ENCODE results near the gene IFITM5.
A peak's percentile ranks its signal among the peaks of the same experiment; 100 is the strongest.
"Not testable (repeated sequence)": the region's sequence is repeated elsewhere in the genome, so short reads cannot be mapped to it uniquely, and the experiment has no call there.

Gene IFITM5

DNA sequence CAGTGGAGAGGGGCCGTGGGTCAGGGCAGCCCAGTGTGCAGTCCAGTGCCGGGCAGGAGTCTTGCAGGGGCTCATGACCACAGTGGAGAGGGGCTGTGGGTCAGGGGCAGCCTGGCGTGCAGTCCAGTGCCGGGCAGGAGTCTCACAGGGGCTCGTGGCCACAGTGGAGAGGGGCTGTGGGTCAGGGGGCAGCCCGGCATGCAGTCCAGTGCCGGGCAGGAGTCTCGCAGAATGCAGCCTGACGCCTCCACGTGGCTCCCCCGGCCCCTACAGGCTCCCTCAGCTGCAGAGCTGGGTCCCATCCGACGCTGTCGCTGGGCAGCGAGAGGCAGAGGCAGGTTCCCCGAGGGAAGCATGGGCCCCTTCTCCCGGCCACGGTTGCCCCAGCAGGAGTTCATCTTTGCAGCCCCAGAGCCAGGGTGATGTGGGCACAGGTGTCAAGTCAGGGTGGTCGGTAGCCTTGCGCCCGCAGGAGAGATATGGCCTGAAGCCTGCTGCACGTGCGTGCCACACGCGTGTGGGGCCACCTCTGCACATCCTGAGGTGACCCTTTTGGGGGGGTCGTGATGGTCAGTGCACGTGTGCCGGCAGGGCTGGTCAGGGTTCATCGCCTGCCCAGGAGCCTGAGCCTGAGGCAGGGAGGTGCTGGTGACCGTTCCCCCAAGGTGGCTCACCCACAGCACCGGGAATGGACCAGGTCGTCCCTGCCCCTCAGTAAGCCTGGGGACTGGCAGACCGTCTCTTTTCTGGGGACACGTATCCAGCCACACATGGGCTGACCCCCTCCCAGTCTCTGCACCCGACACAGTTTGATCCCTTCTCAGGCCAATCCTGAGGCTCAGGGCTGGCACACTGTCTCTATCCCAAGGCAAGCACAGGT is 2.9 kb downstream of the IFITM5 start:
- DNase-seq: no peak

DNA sequence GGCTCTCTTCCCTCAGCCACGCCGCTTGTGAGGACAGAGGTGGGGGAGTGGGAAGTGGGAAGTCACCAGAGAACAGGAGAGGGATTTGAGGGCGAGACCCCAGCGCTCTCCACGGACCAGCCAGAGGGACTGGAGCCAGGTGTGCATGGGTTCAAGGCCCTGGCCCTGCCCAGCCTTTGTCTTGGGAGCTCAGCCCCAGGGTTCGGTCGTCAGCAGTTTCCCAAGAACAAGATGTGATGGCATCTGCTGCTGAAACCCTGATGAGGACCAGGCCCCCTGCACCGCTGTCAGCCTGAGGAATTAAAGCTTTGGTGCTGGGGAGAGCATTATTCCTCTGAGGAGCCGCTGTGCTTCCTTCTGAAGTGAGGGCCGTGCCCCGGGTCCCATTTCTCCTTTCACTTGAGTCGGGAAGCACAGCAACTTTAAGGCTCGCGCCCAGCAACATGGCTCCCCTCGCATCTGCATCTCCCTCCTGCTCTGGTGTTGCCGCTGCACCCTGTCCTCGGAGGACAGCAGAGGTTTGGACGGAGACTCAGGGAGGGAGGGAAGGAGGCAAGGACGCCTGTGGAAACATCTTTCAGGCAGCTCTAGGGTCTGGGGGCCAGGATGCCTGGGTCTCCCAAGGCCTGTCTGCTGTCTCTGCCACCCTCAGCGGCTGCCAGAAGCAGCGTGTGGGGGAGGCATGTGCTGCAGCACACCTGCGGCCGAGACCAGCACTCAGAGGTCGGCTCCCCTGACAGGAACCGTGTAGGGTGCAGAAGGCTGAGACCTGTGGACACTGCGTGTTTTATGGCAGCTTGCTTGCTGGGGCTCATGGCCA is 3.8 kb downstream of the IFITM5 start:
- DNase-seq: no peak

- no peak for DNase-seq
These were observed 4.5 kb downstream of the IFITM5 start for GRCh38 chr11:294780-295179.

- no peak for DNase-seq
These were observed 5.3 kb downstream of the IFITM5 start for GRCh38 chr11:293852-294661.

- no peak for DNase-seq
These were observed 6.0 kb downstream of the IFITM5 start for GRCh38 chr11:293271-293851.

DNA sequence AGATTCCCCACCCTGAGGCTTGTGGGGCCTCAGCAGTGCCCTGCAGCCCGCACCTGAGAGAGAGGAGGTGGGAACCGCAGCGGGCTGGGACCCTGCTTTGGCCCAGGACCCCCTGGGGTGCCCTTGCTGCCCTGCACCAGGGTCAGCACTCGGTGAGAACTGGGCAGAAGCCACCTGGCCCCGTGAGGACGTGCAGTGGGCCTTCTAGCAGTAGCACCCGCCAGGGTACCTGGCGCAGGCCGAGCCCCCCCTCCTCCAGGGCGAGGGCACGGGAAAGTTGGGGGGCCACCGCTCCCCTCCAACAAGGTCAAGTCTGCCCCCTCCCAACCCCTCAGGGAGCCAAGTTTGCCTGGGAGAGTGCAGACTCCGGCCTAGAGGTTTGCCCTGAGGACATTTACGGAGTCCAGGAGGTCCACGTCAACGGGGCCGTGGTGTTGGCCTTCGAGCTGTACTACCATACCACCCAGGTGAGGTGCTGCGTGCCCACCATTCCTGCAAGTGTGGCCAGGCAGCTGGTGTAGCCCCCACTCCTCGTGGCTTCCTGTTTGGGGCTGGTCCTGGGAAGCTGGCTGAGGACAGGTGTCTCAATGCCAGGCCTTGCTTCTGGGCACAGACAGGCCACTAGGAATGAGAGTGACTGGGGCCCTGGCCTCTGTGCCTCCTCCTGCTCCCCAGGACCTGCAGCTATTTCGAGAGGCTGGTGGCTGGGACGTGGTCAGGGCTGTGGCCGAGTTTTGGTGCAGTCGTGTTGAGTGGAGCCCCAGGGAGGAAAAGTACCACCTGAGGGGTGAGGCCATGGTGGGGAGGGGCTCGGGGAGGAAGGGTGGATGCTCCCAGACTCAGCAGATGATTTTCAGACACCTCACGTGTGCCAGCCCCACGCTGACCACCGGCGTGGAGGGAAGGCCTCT is 6.9 kb downstream of the IFITM5 start:
- DNase-seq: no peak

DNA sequence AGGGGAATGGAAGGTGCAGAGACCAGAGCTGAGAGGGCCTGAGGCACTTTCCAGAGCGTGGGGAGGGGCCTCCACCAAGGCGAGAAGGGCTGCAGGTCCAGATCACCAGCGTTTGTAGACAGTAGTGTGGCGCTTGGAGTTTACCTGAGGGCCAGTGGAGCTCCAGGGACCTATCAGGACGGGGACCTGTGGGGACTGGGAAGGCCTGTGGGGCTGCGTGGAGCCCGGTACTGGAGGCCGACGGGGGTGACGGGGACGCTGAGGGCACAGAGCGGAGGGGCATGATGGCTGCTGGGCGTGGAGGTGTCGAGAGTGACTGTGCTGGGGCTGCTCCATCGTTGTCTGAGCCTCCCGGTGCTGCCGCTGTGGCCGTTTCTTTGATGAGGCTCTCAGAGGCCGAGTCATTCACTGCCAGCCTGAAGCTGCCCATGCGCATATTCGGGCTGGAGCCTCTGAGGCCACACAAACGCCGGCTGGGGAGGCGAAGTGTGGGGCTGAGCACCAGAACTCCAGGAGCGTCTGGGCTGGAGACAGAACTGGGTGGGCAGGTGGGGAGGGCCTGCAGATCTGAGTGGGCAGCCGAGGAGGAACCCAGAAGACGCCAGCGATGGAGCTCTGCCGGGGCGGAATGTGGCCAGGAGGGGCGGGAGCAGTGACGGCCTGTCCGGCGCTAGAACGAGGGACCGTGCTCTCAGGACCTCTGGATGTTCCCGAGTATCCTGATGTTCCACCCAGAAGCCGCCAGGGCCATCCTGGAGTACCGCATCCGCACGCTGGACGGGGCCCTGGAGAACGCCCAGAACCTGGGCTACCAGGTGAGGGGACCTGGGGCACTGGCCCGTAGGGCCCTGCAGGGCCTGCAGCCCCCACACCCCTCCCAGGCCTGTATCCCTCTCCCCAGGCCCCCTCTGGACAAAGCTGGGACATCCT is 7.8 kb downstream of the IFITM5 start:
- DNase-seq: no peak

DNA sequence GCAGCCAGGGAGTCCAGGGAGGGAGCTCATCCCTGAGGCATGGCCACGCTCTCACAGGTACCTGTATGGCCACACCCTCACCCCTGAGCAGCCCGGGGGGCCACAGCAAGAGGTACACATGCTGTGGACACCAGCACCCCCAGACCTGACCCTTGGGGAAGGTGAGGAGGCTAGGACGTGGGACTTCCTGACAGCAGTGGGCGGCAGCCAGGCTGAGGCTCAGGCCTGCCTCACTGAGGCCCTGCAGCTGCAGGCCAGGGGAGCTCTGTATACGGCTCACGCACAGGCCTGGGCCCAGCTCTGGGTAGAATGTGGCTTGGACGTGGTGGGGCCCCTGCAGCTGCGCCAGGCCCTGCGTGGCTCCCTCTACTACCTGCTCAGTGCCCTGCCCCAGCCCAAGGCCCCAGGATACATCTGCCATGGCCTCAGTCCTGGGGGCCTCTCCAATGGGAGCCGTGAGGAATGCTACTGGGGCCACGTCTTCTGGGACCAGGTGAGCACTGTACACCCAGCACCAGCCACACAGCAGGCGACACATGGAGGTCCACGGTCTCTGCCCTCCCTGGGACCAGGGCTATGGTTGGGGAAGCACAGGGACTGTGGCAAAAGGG is 8.6 kb downstream of the IFITM5 start:
- DNase-seq: no peak

- DNase-seq: no peak
These were observed 9.4 kb downstream of the IFITM5 start for GRCh38 chr11:289712-290620.

DNA sequence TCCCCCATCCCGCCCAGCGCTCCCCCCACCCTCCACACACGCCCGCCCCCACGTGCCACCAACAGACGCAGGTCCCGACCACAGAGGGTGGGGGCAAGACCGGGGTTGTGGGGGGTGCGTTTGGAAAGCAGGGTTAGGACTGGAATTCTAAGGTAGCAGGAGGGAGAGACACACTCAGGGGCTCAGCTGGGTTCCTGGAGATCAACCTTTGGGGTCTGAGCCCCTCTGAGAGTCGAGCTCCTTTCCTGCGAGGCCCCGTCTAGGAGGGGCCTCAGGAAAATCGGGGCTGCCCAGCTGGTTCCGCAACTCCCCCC is 10.0 kb downstream of the IFITM5 start:
- DNase-seq: no peak

DNA sequence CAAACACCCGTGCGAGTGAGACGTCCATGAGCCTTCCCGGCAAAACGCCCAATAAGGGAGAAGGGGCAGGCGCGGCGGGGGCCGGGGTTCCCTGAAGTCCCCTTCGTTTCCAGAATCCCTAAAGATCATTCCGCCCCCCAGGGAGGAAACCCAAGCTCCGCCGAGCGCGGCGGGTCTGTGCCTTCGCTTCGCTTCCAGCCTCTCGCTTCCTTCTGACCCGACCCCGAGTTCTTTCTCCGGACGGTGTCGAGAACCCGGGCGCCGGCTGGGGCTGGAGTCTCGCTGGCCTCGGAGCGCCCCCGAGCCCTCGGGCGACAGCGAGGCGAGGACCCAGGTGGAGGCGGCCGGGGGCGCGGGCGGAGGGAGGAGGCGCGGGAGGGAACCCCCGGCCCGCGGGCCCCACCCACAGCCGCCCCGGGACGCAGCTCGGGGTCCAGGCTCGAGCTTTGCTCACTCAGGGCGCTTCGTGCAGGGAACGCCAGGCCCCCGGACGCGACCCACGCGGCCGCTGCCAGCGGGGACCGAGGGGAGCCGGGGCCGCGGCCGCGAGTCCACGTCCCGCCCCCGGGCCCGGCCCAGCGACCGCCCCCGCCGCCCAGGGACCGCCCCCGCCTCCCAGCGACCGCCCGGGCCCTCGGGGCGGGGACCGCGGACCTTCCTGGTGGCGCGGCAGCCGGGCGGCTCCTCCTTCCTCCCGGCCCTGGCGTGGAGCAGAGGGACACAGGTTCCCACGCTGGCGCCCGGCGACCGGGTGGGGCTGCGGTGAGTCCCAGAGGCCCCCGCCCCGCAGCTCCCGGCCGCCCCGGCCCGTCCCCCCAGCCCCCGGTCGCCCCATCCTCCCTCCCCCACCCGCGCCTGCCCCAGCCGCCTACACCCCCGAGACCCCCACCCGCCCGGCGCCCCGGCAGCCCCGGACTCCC is 10.6 kb downstream of the IFITM5 start, which contains the start of gene PGGHG:
PGGHG (plus strand) TSS at position 649 of the 920 bp plus-strand sequence. CDS start 691 bp downstream, outside the sequence.
- DNase-seq: peak in 3 of 56 donors; percentile 34 to 50 (median 38)

DNA sequence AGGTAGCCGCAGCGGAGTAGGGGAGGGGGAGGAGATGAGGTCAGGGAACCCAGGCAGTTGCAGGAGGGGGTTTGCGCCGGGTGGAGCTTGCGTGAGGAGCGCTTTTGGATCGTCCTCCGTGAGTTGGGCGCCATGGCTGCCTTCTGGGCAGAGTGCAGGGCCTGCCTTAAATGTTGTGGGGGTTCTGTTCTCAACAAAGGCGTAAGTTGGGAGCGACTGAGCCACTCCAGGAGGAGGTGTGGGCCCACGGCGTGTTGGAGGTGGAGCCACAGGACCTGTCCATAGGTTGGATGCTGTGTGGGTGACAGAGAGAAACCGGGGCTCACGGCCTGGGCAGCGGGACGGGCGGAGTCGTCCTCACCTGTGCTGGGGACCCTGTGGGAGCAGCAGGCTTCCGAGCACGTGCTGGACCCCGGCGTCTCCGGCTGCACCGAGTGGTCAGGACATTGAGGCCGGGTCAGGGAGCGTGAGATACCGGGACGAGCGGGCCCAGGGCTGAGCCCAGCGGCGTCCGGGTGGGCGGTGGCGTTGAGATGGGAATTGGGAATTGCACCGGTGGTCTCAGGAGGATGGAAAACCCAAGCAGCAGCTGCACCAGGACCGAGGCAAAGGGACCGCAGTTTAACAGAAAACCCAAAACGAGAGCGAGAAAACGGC is 11.4 kb downstream of the IFITM5 start:
- no peak for DNase-seq

DNA sequence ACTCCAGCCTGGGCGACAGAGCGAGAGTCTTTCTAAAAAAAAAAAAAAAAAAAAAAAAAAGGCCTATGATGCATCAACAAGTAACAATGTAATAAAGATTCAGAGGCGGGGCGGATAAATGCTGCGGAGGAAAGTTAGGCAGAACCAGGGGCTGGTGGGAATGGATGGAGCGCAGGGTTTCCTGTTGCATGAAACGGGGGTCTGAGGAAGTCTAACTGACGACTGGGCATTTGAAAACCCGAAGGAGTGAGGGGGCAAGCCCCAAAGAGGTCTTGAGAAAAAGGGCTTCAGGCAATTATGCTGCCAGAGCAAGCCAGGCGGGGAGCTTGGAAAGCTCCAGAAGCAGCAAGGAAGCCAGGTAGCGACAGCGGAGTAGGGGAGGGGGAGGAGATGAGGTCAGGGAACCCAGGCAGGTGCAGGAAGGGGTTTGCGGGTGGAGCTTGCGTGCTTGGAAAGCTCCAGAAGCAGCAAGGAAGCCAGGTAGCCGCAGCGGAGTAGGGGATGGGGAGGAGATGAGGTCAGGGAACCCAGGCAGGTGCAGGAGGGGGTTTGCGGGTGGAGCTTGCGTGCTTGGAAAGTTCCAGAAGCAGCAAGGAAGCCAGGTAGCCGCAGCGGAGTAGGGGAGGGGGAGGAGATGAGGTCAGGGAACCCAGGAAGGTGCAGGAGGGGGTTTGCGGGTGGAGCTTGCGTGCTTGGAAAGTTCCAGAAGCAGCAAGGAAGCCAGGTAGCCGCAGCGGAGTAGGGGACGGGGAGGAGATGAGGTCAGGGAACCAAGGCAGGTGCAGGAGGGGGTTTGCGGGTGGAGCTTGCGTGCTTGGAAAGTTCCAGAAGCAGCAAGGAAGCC is 12.1 kb downstream of the IFITM5 start:
- DNase-seq: not testable (repeated sequence)

GRCh38 chr11:285894-286220 is 13.5 kb downstream of the IFITM5 start:
- no peak for DNase-seq

Data from amygdala (tissue), 56 donors.